ENCODE measurements around the gene AIPL1. TPM values are rescaled to one million over a fixed set of nuclear protein-coding genes. Genes with fewer than 3 reads are reported as not detected.

The AIPL1 gene
- total RNA-seq, 3 donors from 2014 or later (not counting 1 experiment from before 2014, with no cell fraction given) = not detected

DNA sequence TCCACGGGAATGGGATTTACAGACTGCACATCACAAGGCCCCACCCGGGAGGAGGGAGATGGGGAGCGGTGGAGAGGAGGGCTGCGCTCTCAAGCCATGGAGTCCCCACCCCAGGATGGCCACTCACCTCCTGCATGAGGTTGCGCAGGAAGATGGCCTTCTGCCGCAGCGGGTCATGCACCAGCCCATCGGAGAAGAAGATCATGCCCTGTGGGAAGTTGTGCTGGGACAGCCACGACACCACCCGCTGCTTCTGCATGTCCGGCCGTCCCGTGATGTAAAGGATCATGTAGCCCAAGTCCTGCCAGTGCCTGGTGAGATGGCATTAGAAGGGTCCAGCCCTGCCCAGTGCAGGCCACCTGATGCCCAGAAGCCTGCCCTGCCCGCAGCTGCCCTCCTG is 26.3 kb upstream of the AIPL1 start:
- H3K27ac Mint-ChIP-seq = no peak overlapping the region
- H3K9me3 ChIP-seq (ENCODE audit: control insufficient read depth, insufficient read depth, low read length) = no peaks in the 10 kb centered on the region
- H3K9me3 Mint-ChIP-seq = no peaks in the 10 kb centered on the region
- DNase-seq (no peak), ATAC-seq (no peak)
- no peaks in the 10 kb centered on the region for H3K36me3 ChIP-seq (ENCODE audit: control insufficient read depth, insufficient read depth, low read length)
- H3K36me3 Mint-ChIP-seq = no peaks in the 10 kb centered on the region
- H3K27me3 Mint-ChIP-seq (ENCODE audit: low read depth in 2 of 2) = peaks cover 3 to 6% of the 10 kb centered on the region in 2 donors
- 96% methylated on average over 14 of the region's 14 CpGs for WGBS (ENCODE audit: insufficient coverage)
- H3K4me3 ChIP-seq (ENCODE audit: low read length) = no peak overlapping the region
- no peaks in the 10 kb centered on the region for H3K27me3 ChIP-seq (ENCODE audit: control insufficient read depth, insufficient read depth, low read length)
- TF ChIP-seq, protein P1, sequence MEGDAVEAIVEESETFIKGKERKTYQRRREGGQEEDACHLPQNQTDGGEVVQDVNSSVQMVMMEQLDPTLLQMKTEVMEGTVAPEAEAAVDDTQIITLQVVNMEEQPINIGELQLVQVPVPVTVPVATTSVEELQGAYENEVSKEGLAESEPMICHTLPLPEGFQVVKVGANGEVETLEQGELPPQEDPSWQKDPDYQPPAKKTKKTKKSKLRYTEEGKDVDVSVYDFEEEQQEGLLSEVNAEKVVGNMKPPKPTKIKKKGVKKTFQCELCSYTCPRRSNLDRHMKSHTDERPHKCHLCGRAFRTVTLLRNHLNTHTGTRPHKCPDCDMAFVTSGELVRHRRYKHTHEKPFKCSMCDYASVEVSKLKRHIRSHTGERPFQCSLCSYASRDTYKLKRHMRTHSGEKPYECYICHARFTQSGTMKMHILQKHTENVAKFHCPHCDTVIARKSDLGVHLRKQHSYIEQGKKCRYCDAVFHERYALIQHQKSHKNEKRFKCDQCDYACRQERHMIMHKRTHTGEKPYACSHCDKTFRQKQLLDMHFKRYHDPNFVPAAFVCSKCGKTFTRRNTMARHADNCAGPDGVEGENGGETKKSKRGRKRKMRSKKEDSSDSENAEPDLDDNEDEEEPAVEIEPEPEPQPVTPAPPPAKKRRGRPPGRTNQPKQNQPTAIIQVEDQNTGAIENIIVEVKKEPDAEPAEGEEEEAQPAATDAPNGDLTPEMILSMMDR (IDR thresholded peaks at IDR 0.05) = no peak
- H3K4me3 Mint-ChIP-seq = no peak overlapping the region
- no peaks in the 10 kb centered on the region for H3K4me1 ChIP-seq (ENCODE audit: control insufficient read depth, insufficient read depth, low read length)
- H3K4me1 Mint-ChIP-seq = peaks cover 0 to 10% of the 10 kb centered on the region in 2 donors
- intact Hi-C loops (cut with micrococcal nuclease) = no loop called here
- no peak overlapping the region for H3K27ac ChIP-seq (ENCODE audit: low read length)

DNA sequence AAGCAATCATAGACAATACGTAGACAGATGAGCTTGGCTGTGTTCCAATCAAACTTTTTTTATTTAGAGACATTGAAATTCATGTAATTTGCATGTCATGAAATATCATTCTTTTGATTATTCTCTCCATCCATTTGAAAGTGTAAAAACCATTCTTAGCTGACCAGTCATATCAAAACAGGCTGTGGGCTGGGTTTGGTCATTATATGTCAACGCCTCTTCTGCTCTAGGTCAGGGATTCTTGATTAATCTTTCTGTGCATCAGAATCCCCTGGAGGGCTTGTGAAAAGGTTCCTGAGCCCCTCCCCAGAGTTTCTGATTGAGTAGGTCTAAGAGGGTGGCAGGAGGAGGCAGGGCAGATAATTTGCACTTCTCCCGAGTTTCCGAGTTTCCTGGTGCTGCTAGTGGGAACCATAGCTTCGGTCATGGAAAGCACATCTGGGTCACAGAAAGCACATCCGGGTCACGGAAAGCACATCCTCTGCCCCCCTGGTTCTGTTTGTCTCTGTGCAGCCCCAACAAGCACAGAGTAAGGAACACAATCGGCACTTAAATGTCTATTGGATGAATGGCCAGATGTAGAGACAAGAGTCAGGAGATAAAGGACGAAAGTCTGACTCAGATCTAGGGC is 25.7 kb upstream of the AIPL1 start:
- Mint-ChIP-seq H3K4me3 (no peak overlapping the region), H3K36me3 (no peaks in the 10 kb centered on the region), H3K27ac (no peak overlapping the region), H3K4me1 (peaks cover 0 to 11% of the 10 kb centered on the region in 2 donors), H3K9me3 (no peaks in the 10 kb centered on the region), H3K27me3 (ENCODE audit: low read depth in 2 of 2) (peaks cover under 1 to 6% of the 10 kb centered on the region in 2 donors)
- H3K9me3 ChIP-seq (ENCODE audit: control insufficient read depth, insufficient read depth, low read length) = no peaks in the 10 kb centered on the region
- no peaks in the 10 kb centered on the region for H3K4me1 ChIP-seq (ENCODE audit: control insufficient read depth, insufficient read depth, low read length)
- H3K27ac ChIP-seq (ENCODE audit: low read length) = no peak overlapping the region
- H3K36me3 ChIP-seq (ENCODE audit: control insufficient read depth, insufficient read depth, low read length) = no peaks in the 10 kb centered on the region
- no peak overlapping the region for H3K4me3 ChIP-seq (ENCODE audit: low read length)
- DNase-seq (no peak), ATAC-seq (no peak)
- no peaks in the 10 kb centered on the region for H3K27me3 ChIP-seq (ENCODE audit: control insufficient read depth, insufficient read depth, low read length)
- TF ChIP-seq, protein P1 (IDR thresholded peaks at IDR 0.05) = no peak
- intact Hi-C loops (cut with micrococcal nuclease) = no loop called here
- 82% methylated on average over 9 of the region's 9 CpGs for WGBS (ENCODE audit: insufficient coverage)

DNA sequence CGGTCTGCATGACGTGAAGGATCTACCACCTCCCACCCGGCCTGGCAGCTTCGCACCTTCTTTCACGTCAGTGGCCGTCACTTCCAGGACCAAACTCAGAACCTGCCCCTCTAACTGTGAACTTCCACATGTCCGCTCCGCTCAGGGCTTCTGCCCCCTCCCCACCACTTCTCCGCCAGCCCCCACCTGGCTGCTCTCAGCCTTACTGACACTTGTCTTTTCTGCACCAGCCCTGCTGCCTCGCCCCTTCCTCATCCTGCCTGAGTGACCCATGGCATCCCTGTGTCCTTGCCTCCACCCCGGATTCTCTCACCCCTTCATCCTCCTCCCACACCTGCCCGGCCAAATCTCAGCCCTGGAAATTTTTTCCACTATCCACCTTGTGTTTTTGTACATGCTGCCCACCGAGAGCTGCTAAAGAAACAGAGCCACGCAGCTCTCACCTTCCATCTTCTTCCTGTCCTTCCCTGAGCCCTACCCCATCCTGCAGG is 23.6 kb upstream of the AIPL1 start:
- H3K27ac ChIP-seq (ENCODE audit: low read length) = no peak overlapping the region
- Mint-ChIP-seq H3K4me1 (peaks cover 11 to 26% of the 10 kb centered on the region in 2 donors), H3K36me3 (no peaks in the 10 kb centered on the region), H3K4me3 (no peak overlapping the region), H3K27ac (no peak overlapping the region), H3K9me3 (no peaks in the 10 kb centered on the region), H3K27me3 (ENCODE audit: low read depth in 2 of 2) (peaks cover 0 to 6% of the 10 kb centered on the region in 2 donors)
- no peak for DNase-seq
- 90% methylated on average over 14 of the region's 14 CpGs for WGBS (ENCODE audit: insufficient coverage)
- no peaks in the 10 kb centered on the region for H3K27me3 ChIP-seq (ENCODE audit: control insufficient read depth, insufficient read depth, low read length)
- ATAC-seq = no peak
- no peaks in the 10 kb centered on the region for H3K9me3 ChIP-seq (ENCODE audit: control insufficient read depth, insufficient read depth, low read length)
- peaks cover 14% of the 10 kb centered on the region for H3K4me1 ChIP-seq (ENCODE audit: control insufficient read depth, insufficient read depth, low read length)
- H3K4me3 ChIP-seq (ENCODE audit: low read length) = no peak overlapping the region
- H3K36me3 ChIP-seq (ENCODE audit: control insufficient read depth, insufficient read depth, low read length) = no peaks in the 10 kb centered on the region
- TF ChIP-seq, protein P1 (IDR thresholded peaks at IDR 0.05) = no peak
- intact Hi-C loops (cut with micrococcal nuclease) = no loop called here

Data from natural killer cell (primary cell).